Endodermal cell (in vitro differentiated cells): ENCODE results near the gene NGF. TPM values are rescaled to one million over a fixed set of nuclear protein-coding genes. Genes with fewer than 3 reads are reported as not detected.

Experiments
- DNase-seq: peaks from one replicate; pipeline ENCODE4 v3.0.0-alpha.2; 2017
- H3K27ac ChIP-seq: 2 replicates; pipeline ENCODE4 v1.5.1; 2013; ENCODE audit warnings: mild to moderate bottlenecking, low read depth, low read length, moderate library complexity
- H3K27me3 ChIP-seq: 2 replicates; pipeline ENCODE4 v1.6.1; 2013; ENCODE audit warnings: mild to moderate bottlenecking, low read length, moderate library complexity; ENCODE audit not compliant: insufficient read depth, control insufficient read depth, poor library complexity, severe bottlenecking
- H3K36me3 ChIP-seq: 2 replicates; pipeline ENCODE4 v1.7.0; 2013; ENCODE audit warnings: mild to moderate bottlenecking, low read length, moderate library complexity; ENCODE audit not compliant: control insufficient read depth, insufficient read depth
- H3K4me1 ChIP-seq: one replicate; pipeline ENCODE4 v1.7.0; 2013; ENCODE audit warnings: low read length; ENCODE audit not compliant: control insufficient read depth, insufficient read depth
- H3K4me3 ChIP-seq: 2 replicates; pipeline ENCODE4 v1.5.1; 2013; ENCODE audit warnings: mild to moderate bottlenecking, low read length, moderate library complexity
- H3K9ac ChIP-seq: 2 replicates; pipeline ENCODE4 v1.6.1; 2013; ENCODE audit warnings: mild to moderate bottlenecking, low read length, moderate library complexity; ENCODE audit not compliant: poor library complexity, severe bottlenecking; ENCODE audit errors: extremely low read depth
- H3K9me3 ChIP-seq: 2 replicates; pipeline ENCODE4 v1.6.1; 2013; ENCODE audit warnings: mild to moderate bottlenecking, low read length, moderate library complexity; ENCODE audit not compliant: control insufficient read depth
- H3K27ac Mint-ChIP-seq: 2 replicates; pipeline ENCODE4 v1.8.0; 2020; ENCODE audit warnings: mixed read lengths
- H3K27me3 Mint-ChIP-seq: 2 replicates; pipeline ENCODE4 v1.8.0; 2021; ENCODE audit warnings: mild to moderate bottlenecking, mixed read lengths; ENCODE audit not compliant: insufficient read depth
- H3K36me3 Mint-ChIP-seq: 2 replicates; pipeline ENCODE4 v1.8.0; 2020; ENCODE audit warnings: low read depth, mixed read lengths
- H3K4me1 Mint-ChIP-seq: 2 replicates; pipeline ENCODE4 v1.8.0; 2020; ENCODE audit warnings: mixed read lengths
- H3K4me3 Mint-ChIP-seq: 2 replicates; pipeline ENCODE4 v1.8.0; 2020; ENCODE audit warnings: mild to moderate bottlenecking, moderate library complexity, mixed read lengths
- H3K9me3 Mint-ChIP-seq: 2 replicates; pipeline ENCODE4 v1.8.0; 2020; ENCODE audit warnings: mild to moderate bottlenecking, mixed read lengths
- WGBS, 2 experiments: methylation state at CpG; one replicate each; pipeline versions ENCODE4 v1.1.5 to v1.1.7; 2013; ENCODE audit warnings: missing lambda C conversion rate in 2 of 2, mixed read lengths in 1 of 2; ENCODE audit not compliant: insufficient coverage in 1 of 2, insufficient read length in 1 of 2; 5-methylcytosine and 5-hydroxymethylcytosine counted together
- total RNA-seq, 2 donors: library from RNA; stranded (reverse); fragmentation: NEBNext Ultra II Directional in 1 of 2; extraction: Animal tissue kit (Norgen Biotek cat#: 25700) in 1 of 2; gene quantifications; 2 replicates in 1 of 2; 3 replicates in 1 of 2; pipeline ENCODE4 v1.2.1, GENCODE V29; 2021
- TF ChIP-seq, protein P1 (sequence below): fragments of 200-600 bp; sonication (generic); conservative IDR thresholded peaks from 2 replicates; pipeline ENCODE4 v1.5.0; 2021; ENCODE audit warnings: antibody characterized with exemption, mild to moderate bottlenecking

Gene NGF
- total RNA-seq, 2 donors from 2014 or later, result 0.26 TPM; not detected in 1

DNA sequence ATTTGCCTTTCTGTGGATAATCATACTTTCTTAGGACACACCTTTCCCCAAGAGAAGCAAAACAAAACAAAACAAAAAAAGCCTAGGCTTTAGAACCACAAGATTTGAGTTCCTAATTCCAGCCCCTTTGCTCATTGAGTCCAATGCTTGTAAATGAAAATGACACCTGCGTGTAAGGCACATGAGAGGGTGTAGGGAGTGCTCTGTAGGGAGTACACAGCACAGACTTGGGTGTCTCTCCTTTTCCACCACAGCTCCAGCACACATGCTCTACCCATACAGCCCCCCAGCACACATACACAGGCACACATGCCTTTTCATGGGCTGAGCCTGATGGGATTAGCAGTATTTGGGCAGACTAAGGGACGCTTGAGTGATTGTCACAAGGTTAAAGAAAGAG lies 9.2 kb upstream of the NGF start:
- Mint-ChIP-seq H3K27ac (no peak overlapping the region), H3K4me1 (no peaks in the 10 kb centered on the region), H3K4me3 (no peak overlapping the region), H3K27me3 (peaks cover 6% of the 10 kb centered on the region), H3K9me3 (no peaks in the 10 kb centered on the region), H3K36me3 (no peaks in the 10 kb centered on the region)
- H3K27ac ChIP-seq, result no peak overlapping the region
- no peaks in the 10 kb centered on the region for H3K9me3 ChIP-seq
- no peaks in the 10 kb centered on the region for H3K4me1 ChIP-seq
- 68 to 90% methylated on average over 2 of the region's 2 CpGs for WGBS, 2 experiments
- DNase-seq, result no peak
- H3K9ac ChIP-seq, result no peak overlapping the region
- no peak overlapping the region for H3K4me3 ChIP-seq
- TF ChIP-seq, protein P1, sequence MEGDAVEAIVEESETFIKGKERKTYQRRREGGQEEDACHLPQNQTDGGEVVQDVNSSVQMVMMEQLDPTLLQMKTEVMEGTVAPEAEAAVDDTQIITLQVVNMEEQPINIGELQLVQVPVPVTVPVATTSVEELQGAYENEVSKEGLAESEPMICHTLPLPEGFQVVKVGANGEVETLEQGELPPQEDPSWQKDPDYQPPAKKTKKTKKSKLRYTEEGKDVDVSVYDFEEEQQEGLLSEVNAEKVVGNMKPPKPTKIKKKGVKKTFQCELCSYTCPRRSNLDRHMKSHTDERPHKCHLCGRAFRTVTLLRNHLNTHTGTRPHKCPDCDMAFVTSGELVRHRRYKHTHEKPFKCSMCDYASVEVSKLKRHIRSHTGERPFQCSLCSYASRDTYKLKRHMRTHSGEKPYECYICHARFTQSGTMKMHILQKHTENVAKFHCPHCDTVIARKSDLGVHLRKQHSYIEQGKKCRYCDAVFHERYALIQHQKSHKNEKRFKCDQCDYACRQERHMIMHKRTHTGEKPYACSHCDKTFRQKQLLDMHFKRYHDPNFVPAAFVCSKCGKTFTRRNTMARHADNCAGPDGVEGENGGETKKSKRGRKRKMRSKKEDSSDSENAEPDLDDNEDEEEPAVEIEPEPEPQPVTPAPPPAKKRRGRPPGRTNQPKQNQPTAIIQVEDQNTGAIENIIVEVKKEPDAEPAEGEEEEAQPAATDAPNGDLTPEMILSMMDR, result no peak
- H3K36me3 ChIP-seq, result no peaks in the 10 kb centered on the region
- peaks cover 13% of the 10 kb centered on the region for H3K27me3 ChIP-seq

DNA sequence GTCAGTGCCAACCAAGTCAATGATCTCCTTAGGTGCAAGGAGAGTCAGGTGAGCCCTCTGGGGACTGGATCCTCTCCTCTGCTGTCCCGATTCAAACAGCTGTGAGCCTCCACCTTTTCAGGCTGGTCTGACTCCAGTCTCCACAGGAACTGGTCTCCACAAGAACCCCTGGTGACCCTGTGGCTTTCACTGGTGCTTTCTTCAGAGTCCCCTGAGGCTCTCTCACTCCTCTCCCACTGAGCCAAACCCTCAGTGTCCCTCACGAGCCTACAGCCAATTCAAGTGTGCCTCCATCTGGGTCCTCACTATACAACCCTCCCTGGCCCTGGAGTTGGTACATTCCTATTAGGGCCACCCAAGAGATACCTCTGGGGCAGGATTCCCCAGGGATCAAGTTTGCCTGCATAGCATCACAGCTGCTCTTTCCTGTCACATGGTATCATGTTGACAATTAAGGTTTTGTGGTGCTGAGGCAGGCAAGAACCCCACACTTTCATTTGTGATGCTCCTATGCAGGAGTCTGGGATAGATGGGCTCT lies 5.2 kb upstream of the NGF start:
- no peaks in the 10 kb centered on the region for H3K36me3 Mint-ChIP-seq
- H3K27me3 Mint-ChIP-seq, result peaks cover 45% of the 10 kb centered on the region
- whole genome bisulfite sequencing, 2 experiments, result 79 to 92% methylated on average over 1 to 2 of the region's 2 CpGs
- H3K4me3 Mint-ChIP-seq, result no peak overlapping the region
- Histone ChIP-seq H3K36me3 (no peaks in the 10 kb centered on the region), H3K9me3 (no peaks in the 10 kb centered on the region), H3K9ac (no peak overlapping the region), H3K27me3 (peaks cover 37% of the 10 kb centered on the region), H3K27ac (no peak overlapping the region), H3K4me3 (no peak overlapping the region), H3K4me1 (no peaks in the 10 kb centered on the region)
- TF ChIP-seq, protein P1, result no peak
- no peak overlapping the region for H3K27ac Mint-ChIP-seq
- H3K4me1 Mint-ChIP-seq, result peaks cover 2% of the 10 kb centered on the region
- no peaks in the 10 kb centered on the region for H3K9me3 Mint-ChIP-seq
- DNase-seq, result no peak

DNA sequence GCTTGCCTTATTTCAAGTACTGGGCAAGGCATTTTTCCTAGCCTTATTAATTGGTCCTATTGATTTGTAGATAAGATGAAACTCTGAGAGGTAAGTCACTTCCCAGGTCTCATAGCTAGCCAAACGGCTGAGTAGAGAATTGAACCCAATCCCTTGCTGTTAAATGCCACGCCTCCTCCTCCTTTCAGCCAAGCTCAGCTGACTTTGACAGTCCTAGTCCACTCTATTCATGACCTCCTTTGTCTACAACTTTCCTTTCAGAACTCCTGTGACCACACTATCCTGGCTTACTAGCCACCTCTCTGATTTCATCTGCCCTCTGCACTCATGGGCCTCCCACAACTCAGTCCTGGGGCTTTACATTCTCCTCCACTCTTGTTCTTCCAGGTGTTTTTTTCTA lies 3.9 kb upstream of the NGF start:
- Mint-ChIP-seq H3K27ac (no peak overlapping the region), H3K27me3 (peaks cover 59% of the 10 kb centered on the region), H3K4me3 (no peak overlapping the region), H3K36me3 (no peaks in the 10 kb centered on the region), H3K9me3 (no peaks in the 10 kb centered on the region), H3K4me1 (peaks cover 4% of the 10 kb centered on the region)
- Histone ChIP-seq H3K27ac (no peak overlapping the region), H3K27me3 (peaks cover 44% of the 10 kb centered on the region), H3K4me3 (no peak overlapping the region), H3K36me3 (no peaks in the 10 kb centered on the region), H3K9me3 (no peaks in the 10 kb centered on the region), H3K4me1 (no peaks in the 10 kb centered on the region), H3K9ac (no peak overlapping the region)
- TF ChIP-seq, protein P1, result no peak
- 83 to 84% methylated on average over 2 of the region's 2 CpGs for WGBS, 2 experiments
- DNase-seq, result no peak
